ENCODE data around the gene AMN.

- TF ChIP-seq EZH2 (IDR thresholded peaks at IDR 0.05; ENCODE audit: borderline replicate concordance, low read depth, low read length, severe bottlenecking) (no peak), CTCF (IDR thresholded peaks at IDR 0.05; ENCODE audit: borderline replicate concordance, extremely low read depth, low read length, poor library complexity, severe bottlenecking) (no peak)
Measured at GRCh38 chr14:102927346-102927877, 4.9 kb downstream of the AMN start.

Data from DND-41 (cell line).